ENCODE data around the gene RBSN.

Gene RBSN

DNA sequence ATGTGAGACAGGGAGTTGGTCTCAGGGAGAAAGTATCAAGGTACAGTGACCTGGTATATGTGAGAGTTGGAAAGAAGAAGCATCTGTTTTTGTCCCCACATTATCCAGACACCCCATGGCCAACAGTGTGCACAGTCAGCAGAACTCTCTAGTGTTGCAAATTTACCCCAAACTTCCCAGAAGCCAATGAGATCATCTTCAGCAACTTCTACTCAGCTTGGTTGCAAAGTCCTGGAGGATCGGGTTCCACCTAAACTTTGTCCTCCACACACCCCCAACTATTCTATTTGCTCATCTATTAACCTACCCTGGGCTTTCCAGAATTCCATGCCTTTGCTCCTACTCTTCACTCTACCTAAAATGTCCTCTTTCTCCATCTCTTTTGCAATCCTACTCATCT lies 15.7 kb downstream of the RBSN start:
- Histone ChIP-seq H3F3A (ENCODE audit: control insufficient read depth, insufficient read depth) (no peaks in the 10 kb centered on the region), H3K9me3 (ENCODE audit: control insufficient read depth, insufficient read depth, low read length) (no peaks in the 10 kb centered on the region), H4K20me1 (ENCODE audit: control insufficient read depth, insufficient read depth, low read depth, low read length) (no peaks in the 10 kb centered on the region), H3K4me3 (ENCODE audit: low read length) (no peak overlapping the region), H3K9me2 (replicated peaks; ENCODE audit: control insufficient read depth, low read length) (no peaks in the 10 kb centered on the region), H3K4me1 (ENCODE audit: control insufficient read depth, low read length) (no peaks in the 10 kb centered on the region), H3K4me2 (ENCODE audit: low read length) (no peak overlapping the region), H3K27me3 (ENCODE audit: control insufficient read depth, low read length) (no peaks in the 10 kb centered on the region), H3K79me2 (ENCODE audit: control insufficient read depth, low read length) (no peaks in the 10 kb centered on the region), H3K36me3 (ENCODE audit: control insufficient read depth, low read length) (peaks cover 84% of the 10 kb centered on the region), H3K27ac (ENCODE audit: low read depth, low read length) (no peak overlapping the region)
- TF ChIP-seq, protein P1, sequence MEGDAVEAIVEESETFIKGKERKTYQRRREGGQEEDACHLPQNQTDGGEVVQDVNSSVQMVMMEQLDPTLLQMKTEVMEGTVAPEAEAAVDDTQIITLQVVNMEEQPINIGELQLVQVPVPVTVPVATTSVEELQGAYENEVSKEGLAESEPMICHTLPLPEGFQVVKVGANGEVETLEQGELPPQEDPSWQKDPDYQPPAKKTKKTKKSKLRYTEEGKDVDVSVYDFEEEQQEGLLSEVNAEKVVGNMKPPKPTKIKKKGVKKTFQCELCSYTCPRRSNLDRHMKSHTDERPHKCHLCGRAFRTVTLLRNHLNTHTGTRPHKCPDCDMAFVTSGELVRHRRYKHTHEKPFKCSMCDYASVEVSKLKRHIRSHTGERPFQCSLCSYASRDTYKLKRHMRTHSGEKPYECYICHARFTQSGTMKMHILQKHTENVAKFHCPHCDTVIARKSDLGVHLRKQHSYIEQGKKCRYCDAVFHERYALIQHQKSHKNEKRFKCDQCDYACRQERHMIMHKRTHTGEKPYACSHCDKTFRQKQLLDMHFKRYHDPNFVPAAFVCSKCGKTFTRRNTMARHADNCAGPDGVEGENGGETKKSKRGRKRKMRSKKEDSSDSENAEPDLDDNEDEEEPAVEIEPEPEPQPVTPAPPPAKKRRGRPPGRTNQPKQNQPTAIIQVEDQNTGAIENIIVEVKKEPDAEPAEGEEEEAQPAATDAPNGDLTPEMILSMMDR (IDR thresholded peaks at IDR 0.05; ENCODE audit: low read depth, low read length, poor library complexity, severe bottlenecking), result no peak
- no peak for TF ChIP-seq EZH2phosphoT487 (IDR thresholded peaks at IDR 0.05; ENCODE audit: borderline replicate concordance, low read length)

DNA sequence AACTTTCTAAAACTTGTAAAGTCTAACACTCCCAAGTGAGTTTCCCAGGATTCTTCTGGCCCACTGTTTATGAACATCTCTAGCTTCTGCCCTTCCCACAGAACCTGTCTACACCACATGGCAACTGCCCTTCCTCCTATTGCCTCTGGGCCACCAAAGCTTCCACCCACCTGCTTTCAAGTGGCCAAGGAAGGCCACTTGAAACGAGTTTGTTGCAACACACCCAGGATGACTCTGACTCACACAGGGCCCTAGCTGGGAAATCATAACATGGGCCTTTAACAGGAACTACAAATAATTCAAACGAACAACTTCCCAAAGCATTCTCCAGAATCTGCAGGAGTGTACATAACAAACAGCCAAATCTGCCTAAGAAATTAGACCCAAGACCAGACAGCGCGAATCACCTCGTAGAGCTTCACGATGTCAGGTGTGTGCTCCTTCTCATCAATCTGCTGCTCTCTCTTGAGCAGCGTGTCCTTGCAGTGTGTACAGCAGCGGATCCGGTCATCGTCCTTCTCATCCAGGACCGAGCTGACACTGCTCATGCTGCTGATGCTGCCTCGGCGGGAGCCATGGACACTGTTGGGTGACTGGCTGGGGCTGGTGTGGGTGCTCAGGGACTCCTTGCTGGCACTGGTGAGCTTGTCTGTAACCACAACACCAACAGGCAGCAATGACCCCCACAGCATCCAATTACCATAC lies 16.8 kb downstream of the RBSN start:
- TF ChIP-seq, protein P1 (IDR thresholded peaks at IDR 0.05; ENCODE audit: low read depth, low read length, poor library complexity, severe bottlenecking), result no peak
- Histone ChIP-seq H3K27ac (ENCODE audit: low read depth, low read length) (no peak overlapping the region), H3K4me2 (ENCODE audit: low read length) (no peak overlapping the region), H3K4me1 (ENCODE audit: control insufficient read depth, low read length) (no peaks in the 10 kb centered on the region), H3K9me2 (replicated peaks; ENCODE audit: control insufficient read depth, low read length) (no peaks in the 10 kb centered on the region), H3F3A (ENCODE audit: control insufficient read depth, insufficient read depth) (no peaks in the 10 kb centered on the region), H3K27me3 (ENCODE audit: control insufficient read depth, low read length) (no peaks in the 10 kb centered on the region), H3K9me3 (ENCODE audit: control insufficient read depth, insufficient read depth, low read length) (no peaks in the 10 kb centered on the region), H3K79me2 (ENCODE audit: control insufficient read depth, low read length) (no peaks in the 10 kb centered on the region), H4K20me1 (ENCODE audit: control insufficient read depth, insufficient read depth, low read depth, low read length) (no peaks in the 10 kb centered on the region), H3K36me3 (ENCODE audit: control insufficient read depth, low read length) (peaks cover 88% of the 10 kb centered on the region), H3K4me3 (ENCODE audit: low read length) (no peak overlapping the region)

DNA sequence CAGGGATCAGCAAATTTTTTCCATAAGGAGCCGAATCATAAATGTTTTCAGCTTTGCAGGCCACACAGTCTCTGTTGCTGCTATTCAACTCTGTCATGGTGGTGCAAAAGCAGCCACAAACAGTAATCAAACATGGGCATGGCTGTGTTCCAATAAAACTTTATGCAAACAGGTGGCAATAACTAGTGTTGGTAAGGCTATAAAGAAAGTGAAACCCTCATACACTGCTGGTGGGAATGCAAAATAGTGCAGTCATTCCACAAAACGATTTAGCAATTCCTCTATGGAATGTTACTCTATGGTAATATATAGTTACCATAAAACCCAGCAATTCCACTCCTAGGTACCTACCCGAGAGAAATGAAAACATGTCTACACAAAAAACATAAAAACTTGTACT lies 19.9 kb downstream of the RBSN start:
- no peak overlapping the region for H3K27ac ChIP-seq (ENCODE audit: low read depth, low read length)
- H3K36me3 ChIP-seq (ENCODE audit: control insufficient read depth, low read length), result peaks cover 88% of the 10 kb centered on the region
- H3K79me2 ChIP-seq (ENCODE audit: control insufficient read depth, low read length), result no peaks in the 10 kb centered on the region
- no peaks in the 10 kb centered on the region for H3K9me2 ChIP-seq (replicated peaks; ENCODE audit: control insufficient read depth, low read length)
- no peaks in the 10 kb centered on the region for H3K27me3 ChIP-seq (ENCODE audit: control insufficient read depth, low read length)
- no peak for TF ChIP-seq EZH2phosphoT487 (IDR thresholded peaks at IDR 0.05; ENCODE audit: borderline replicate concordance, low read length)
- TF ChIP-seq, protein P1 (IDR thresholded peaks at IDR 0.05; ENCODE audit: low read depth, low read length, poor library complexity, severe bottlenecking), result no peak
- H3K4me2 ChIP-seq (ENCODE audit: low read length), result no peak overlapping the region
- peaks cover 6% of the 10 kb centered on the region for H3K4me1 ChIP-seq (ENCODE audit: control insufficient read depth, low read length)
- no peak overlapping the region for H3K4me3 ChIP-seq (ENCODE audit: low read length)
- no peaks in the 10 kb centered on the region for H4K20me1 ChIP-seq (ENCODE audit: control insufficient read depth, insufficient read depth, low read depth, low read length)
- H3K9me3 ChIP-seq (ENCODE audit: control insufficient read depth, insufficient read depth, low read length), result no peaks in the 10 kb centered on the region
- no peaks in the 10 kb centered on the region for H3F3A ChIP-seq (ENCODE audit: control insufficient read depth, insufficient read depth)

Measured in DOHH2 (cell line).